Urinary bladder (tissue), 4 donors: ENCODE measurements around the gene OPRM1. TPM values are rescaled to one million over a fixed set of nuclear protein-coding genes. Genes with fewer than 3 reads are reported as not detected.

Experiments
- DNase-seq: peaks from one replicate; pipeline ENCODE4 v3.0.0-alpha.2; 2015; ENCODE audit errors: extremely low spot score
- H3K27ac ChIP-seq: one replicate; pipeline ENCODE4 v1.5.1; 2013; ENCODE audit warnings: low read depth, mild to moderate bottlenecking, moderate library complexity
- H3K36me3 ChIP-seq: one replicate; pipeline ENCODE4 v1.6.1; 2013; ENCODE audit warnings: mild to moderate bottlenecking, moderate library complexity; ENCODE audit not compliant: insufficient read depth
- H3K4me1 ChIP-seq: one replicate; pipeline ENCODE4 v1.6.1; 2013; ENCODE audit warnings: mild to moderate bottlenecking, moderate library complexity; ENCODE audit not compliant: insufficient read depth
- H3K4me3 ChIP-seq: one replicate; pipeline ENCODE4 v1.5.1; 2013; ENCODE audit warnings: low read depth, low read length
- WGBS: extraction: QIAGEN DNeasy Blood & Tissue Kit; methylation state at CpG from one replicate; pipeline ENCODE4 v1.1.7; 2013; 5-methylcytosine and 5-hydroxymethylcytosine counted together
- polyA plus RNA-seq: library from polyadenylated mRNA; stranded (reverse); fragments of 200-250 nt; gene quantifications from one replicate; pipeline ENCODE4 v1.2.3, GENCODE V29; 2013
- total RNA-seq: library from RNA; depleted of rRNA; stranded (reverse); fragments of >200 nt; gene quantifications from one replicate; pipeline ENCODE4 v1.2.3, GENCODE V29; 2014
- donor health status: healthy with polysubstance abuse.
- donor health status: healthy.

Gene OPRM1
- total and polyA plus RNA-seq, 2 donors, result 0.09 to 1.2 TPM

- H3K27ac ChIP-seq, result no peak overlapping the region
- 93% methylated on average over 6 of the region's 6 CpGs for WGBS
- no peaks in the 10 kb centered on the region for H3K36me3 ChIP-seq
- no peak overlapping the region for H3K4me3 ChIP-seq
- no peaks in the 10 kb centered on the region for H3K4me1 ChIP-seq
- no peak for DNase-seq
These were observed 99.8 kb downstream of the OPRM1 start for GRCh38 chr6:154138793-154139192.

GRCh38 chr6:154139892-154140291 is 100.9 kb downstream of the OPRM1 start:
- H3K4me1 ChIP-seq, result no peaks in the 10 kb centered on the region
- 82% methylated on average over 6 of the region's 6 CpGs for WGBS
- no peak overlapping the region for H3K27ac ChIP-seq
- DNase-seq, result no peak
- no peak overlapping the region for H3K4me3 ChIP-seq
- no peaks in the 10 kb centered on the region for H3K36me3 ChIP-seq

GRCh38 chr6:154140743-154141142 is 101.7 kb downstream of the OPRM1 start:
- no peak for DNase-seq
- Histone ChIP-seq H3K27ac (no peak overlapping the region), H3K4me3 (no peak overlapping the region), H3K4me1 (no peaks in the 10 kb centered on the region), H3K36me3 (no peaks in the 10 kb centered on the region)
- WGBS, result 93% methylated on average over 2 of the region's 2 CpGs

GRCh38 chr6:154143753-154144152 is 104.7 kb downstream of the OPRM1 start:
- H3K27ac ChIP-seq, result no peak overlapping the region
- WGBS, result 80% methylated on average over 1 of the region's 1 CpG
- no peaks in the 10 kb centered on the region for H3K4me1 ChIP-seq
- H3K36me3 ChIP-seq, result no peaks in the 10 kb centered on the region
- no peak overlapping the region for H3K4me3 ChIP-seq
- no peak for DNase-seq

GRCh38 chr6:154154389-154154967 is 115.4 kb downstream of the OPRM1 start:
- no peak overlapping the region for H3K4me3 ChIP-seq
- 29% methylated on average over 6 of the region's 6 CpGs for WGBS
- peak; percentile 26 for DNase-seq
- no peak overlapping the region for H3K27ac ChIP-seq
- no peaks in the 10 kb centered on the region for H3K4me1 ChIP-seq
- no peaks in the 10 kb centered on the region for H3K36me3 ChIP-seq

- Histone ChIP-seq H3K27ac (no peak overlapping the region), H3K4me1 (no peaks in the 10 kb centered on the region), H3K36me3 (no peaks in the 10 kb centered on the region), H3K4me3 (no peak overlapping the region)
- 63% methylated on average over 11 of the region's 11 CpGs for WGBS
- no peak for DNase-seq
These were observed 117.3 kb downstream of the OPRM1 start for GRCh38 chr6:154156135-154156896.

- Histone ChIP-seq H3K36me3 (no peaks in the 10 kb centered on the region), H3K27ac (peak overlapping the region; percentile 11), H3K4me3 (peak overlapping the region; percentile 6), H3K4me1 (no peaks in the 10 kb centered on the region)
- WGBS, result 58% methylated on average over 4 of the region's 4 CpGs
- no peak for DNase-seq
These were observed 118.0 kb downstream of the OPRM1 start for GRCh38 chr6:154157082-154157481.

- Histone ChIP-seq H3K36me3 (no peaks in the 10 kb centered on the region), H3K4me1 (no peaks in the 10 kb centered on the region), H3K27ac (peak overlapping the region; percentile 11), H3K4me3 (no peak overlapping the region)
- DNase-seq, result no peak
These were observed 118.7 kb downstream of the OPRM1 start for GRCh38 chr6:154157706-154158105.

- H3K27ac ChIP-seq, result no peak overlapping the region
- H3K36me3 ChIP-seq, result no peaks in the 10 kb centered on the region
- H3K4me1 ChIP-seq, result no peaks in the 10 kb centered on the region
- no peak overlapping the region for H3K4me3 ChIP-seq
- no peak for DNase-seq
- WGBS, result 93% methylated on average over 2 of the region's 2 CpGs
These were observed 120.1 kb downstream of the OPRM1 start for GRCh38 chr6:154159126-154159525.

- Histone ChIP-seq H3K36me3 (peaks cover 1% of the 10 kb centered on the region), H3K4me1 (no peaks in the 10 kb centered on the region), H3K27ac (no peak overlapping the region), H3K4me3 (no peak overlapping the region)
- WGBS, result 79% methylated on average over 3 of the region's 3 CpGs
- DNase-seq, result no peak
These were observed 122.6 kb downstream of the OPRM1 start for GRCh38 chr6:154161689-154162088.

GRCh38 chr6:154164397-154164796 is 125.4 kb downstream of the OPRM1 start:
- Histone ChIP-seq H3K4me1 (no peaks in the 10 kb centered on the region), H3K27ac (no peak overlapping the region), H3K4me3 (no peak overlapping the region), H3K36me3 (peaks cover 1% of the 10 kb centered on the region)
- peak; percentile 63 for DNase-seq
- 36% methylated on average over 5 of the region's 5 CpGs for WGBS

- 65% methylated on average over 2 of the region's 2 CpGs for WGBS
- no peak for DNase-seq
- no peaks in the 10 kb centered on the region for H3K4me1 ChIP-seq
- peaks cover 1% of the 10 kb centered on the region for H3K36me3 ChIP-seq
- no peak overlapping the region for H3K27ac ChIP-seq
- H3K4me3 ChIP-seq, result no peak overlapping the region
These were observed 126.4 kb downstream of the OPRM1 start for GRCh38 chr6:154165478-154165877.

GRCh38 chr6:154166140-154166539 is 127.1 kb downstream of the OPRM1 start:
- 91% methylated on average over 9 of the region's 9 CpGs for WGBS
- Histone ChIP-seq H3K4me1 (no peaks in the 10 kb centered on the region), H3K36me3 (peaks cover 1% of the 10 kb centered on the region), H3K4me3 (no peak overlapping the region), H3K27ac (no peak overlapping the region)
- no peak for DNase-seq

GRCh38 chr6:154167126-154167525 is 128.1 kb downstream of the OPRM1 start:
- peaks cover 1% of the 10 kb centered on the region for H3K36me3 ChIP-seq
- no peak overlapping the region for H3K4me3 ChIP-seq
- no peaks in the 10 kb centered on the region for H3K4me1 ChIP-seq
- DNase-seq, result no peak
- 72% methylated on average over 2 of the region's 2 CpGs for WGBS
- no peak overlapping the region for H3K27ac ChIP-seq
